ENCODE measurements around the gene CYP8B1.
A peak's percentile ranks its signal among the peaks of the same experiment; 100 is the strongest.

CYP8B1 gene

GRCh38 chr3:42851228-42851834 lies 24.3 kb downstream of the CYP8B1 start:
- peak; percentile 79 for DNase-seq

- no peak for DNase-seq
Observed at GRCh38 chr3:42850263-42850662, 25.4 kb downstream of the CYP8B1 start.

DNA sequence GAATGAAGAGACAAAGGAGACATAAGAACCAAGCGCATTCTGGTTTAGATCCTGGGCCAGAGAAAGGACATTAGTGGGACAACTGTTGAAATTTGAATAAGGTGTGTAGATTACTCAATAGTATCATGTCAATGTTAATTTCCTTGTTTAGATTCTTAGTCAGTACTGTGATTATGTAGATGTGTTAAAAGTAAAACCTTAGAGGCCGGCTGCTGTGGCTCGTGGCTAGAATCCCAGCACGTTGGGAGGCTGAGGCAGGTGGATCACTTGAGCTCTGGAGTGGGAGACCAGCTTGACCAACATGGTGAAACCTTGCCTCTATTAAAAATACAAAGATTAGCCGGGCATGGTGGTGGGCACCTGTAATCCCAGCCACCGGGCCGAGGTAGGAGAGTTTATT lies 26.7 kb downstream of the CYP8B1 start:
- DNase-seq = no peak

- DNase-seq = no peak
Observed at GRCh38 chr3:42847731-42848130, 27.9 kb downstream of the CYP8B1 start.

DNA sequence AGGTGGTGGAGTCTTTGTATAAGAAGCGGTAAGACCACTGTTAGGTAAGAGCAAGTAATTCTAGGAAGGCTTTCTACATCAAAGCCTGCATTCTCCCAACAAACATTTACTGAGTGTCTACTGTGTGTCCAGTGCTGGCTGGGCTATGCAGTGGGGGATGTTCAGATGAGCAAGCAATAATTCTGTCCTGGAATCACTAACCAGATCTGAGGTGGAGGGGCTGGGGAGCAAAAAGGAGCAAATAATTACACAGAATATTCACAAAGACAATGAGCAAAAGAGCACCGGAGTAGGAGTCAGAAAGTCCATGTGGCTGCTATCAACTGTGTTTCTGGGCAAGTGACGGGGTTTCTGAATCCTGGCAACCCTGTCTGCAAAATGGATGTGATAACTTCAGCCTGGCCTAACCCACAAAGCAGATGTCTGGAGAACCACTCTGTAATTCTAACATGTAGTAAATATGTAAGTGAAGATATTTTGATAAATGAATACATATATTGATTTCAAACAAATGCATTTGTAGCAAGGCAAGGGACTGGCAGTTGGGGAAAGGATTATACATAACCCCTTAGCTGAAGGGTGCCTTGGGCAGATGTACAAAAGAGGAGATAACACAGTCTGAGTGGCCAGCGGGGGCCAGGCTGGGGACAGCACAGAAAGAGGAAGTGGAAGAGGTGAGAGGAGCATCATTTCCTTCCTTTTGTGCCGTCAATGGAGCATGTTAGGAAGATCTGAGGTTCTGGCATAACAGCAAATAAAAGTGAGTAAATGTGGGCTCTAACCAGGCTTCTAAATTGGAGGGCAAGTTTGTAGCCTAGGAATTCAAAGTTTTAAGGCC lies 28.8 kb downstream of the CYP8B1 start:
- DNase-seq = no peak

DNA sequence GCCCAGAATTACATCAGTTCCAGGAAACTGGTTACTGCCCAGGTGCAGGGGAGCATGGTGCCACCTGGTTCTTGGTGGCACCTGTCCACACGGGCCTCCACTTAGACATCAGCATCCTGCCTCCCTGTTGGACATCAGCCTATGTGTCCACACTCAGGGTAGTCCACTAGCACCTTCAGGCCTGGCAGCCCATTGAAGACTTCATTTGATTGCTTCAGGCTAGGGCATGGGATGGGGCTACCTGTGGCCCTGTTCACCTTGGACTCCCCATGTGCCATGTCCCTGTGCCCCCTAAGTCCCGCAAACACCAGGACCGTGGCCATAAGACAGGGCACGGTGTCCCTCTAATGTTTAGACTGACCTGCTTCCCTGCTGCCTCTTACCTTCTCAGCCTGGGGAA lies 30.9 kb downstream of the CYP8B1 start:
- DNase-seq = no peak

DNA sequence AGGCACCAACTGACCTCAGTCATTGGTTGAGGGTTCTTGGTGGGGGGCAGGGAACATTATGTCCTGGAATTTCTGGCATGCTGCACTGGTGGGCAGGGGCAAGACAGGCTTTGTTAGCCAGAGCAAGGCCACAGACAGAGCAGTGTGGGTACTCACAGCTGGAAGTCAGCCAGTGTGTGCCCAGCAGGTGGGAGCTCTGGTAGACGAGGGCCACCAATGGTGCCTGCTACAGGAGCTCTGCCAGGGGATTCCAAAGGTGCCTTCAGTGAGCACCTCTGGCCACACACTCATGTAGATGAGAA lies 31.3 kb downstream of the CYP8B1 start:
- DNase-seq = no peak

- DNase-seq = no peak
Observed at GRCh38 chr3:42843713-42844411, 31.8 kb downstream of the CYP8B1 start.

DNA sequence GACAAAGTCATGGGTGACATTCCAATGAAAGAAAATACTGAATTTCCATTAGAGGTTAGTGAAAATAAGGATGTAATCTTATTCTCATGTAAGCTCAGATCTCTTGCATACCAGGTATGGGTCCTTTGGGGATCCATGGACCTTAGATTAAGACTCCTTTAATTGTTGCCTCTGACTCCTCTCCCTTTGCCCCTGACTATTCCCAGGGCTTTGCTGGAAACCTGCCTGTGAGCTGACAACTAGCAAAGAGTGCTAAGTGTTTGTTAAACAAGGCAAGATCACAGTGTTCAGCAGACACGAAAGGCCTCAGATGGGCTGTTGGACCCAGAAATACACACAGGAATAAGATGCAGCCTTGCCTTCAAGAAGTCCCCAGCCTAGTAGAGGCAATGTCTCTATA lies 34.3 kb downstream of the CYP8B1 start:
- no peak for DNase-seq

DNA sequence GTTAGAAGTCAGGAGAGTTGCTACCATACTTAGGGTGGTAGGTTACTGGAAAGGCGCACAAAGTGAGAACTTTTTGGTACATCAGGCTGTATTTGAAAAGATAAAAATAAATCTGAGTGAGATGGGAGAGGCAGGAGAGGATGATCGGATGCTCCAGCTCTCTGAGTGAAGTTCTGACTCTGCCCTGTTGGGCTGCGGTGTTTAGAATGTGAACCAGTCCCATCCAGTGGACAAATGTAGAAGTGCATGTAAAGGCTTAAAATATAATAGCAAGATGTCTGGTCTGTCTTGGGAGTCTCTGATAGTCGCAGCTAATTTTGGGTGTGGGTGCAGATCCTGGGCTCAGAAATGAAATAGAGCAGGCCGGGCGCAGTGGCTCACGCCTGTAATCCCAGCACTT lies 36.1 kb downstream of the CYP8B1 start:
- peak; percentile 67 for DNase-seq

GRCh38 chr3:42838571-42838970 lies 37.1 kb downstream of the CYP8B1 start:
- no peak for DNase-seq

DNA sequence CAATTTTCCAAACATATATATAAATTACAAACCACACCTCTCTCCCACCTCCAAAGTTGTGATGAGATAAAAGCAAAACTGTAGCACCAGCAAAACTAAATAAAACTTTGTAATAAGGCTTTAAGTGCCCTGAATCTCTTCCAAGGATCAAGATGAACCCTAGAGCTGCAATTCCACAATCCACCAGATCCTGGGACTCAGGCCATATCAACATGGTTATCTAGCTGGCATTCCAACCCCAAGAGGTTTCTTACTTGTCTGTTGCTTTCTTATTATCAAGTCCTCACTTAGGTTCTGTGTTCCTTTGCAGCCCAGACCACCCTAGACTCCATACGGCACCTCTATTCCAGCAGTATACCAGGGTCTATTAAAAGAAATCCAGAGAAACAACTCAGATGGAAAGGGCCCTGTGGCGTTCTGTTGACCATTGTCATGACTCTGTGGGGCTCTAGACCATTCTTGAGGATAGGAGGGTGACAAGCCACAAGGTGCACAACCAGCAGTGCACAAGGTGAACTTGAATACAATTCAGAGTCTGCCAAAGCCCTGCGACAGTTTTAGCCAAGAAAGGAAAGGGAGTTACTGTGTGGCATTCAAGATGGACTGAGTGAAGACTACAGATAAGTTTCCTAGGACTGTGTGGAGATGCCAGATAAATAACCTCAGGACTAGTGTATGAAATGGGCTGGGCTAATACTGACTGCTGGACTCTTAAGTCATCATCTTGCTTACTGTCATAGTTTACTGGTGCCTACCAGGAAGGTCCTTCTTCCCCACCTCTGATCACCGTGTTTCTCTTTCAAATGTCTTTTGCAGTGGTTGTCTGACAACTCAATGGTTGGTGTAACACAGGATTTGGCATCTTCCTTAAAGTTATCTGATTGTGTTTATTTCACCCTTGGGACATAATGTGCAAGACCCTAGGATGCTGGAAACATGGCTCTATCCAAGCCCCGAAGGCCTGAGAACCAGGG lies 39.2 kb downstream of the CYP8B1 start:
- no peak for DNase-seq

DNA sequence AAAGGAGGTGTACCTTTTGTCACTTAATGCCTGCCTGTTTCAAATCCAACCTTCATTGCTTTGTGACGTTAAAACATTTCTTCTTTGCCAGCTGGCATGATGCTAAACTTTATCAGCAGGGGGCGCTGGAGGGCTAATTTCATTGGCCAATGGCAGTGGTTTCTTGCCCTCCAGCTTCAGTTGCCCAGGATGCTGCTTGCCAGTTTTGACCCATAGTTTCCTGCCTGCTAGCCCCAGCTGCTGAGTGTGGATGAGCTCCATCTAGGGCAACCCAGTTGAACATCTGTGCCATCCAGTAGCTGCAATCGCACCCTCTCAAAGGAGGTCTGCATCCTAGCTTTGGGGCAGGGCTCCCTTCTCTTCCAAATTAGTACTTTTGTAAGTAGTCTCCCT lies 44.4 kb downstream of the CYP8B1 start:
- peak; percentile 82 for DNase-seq

DNA sequence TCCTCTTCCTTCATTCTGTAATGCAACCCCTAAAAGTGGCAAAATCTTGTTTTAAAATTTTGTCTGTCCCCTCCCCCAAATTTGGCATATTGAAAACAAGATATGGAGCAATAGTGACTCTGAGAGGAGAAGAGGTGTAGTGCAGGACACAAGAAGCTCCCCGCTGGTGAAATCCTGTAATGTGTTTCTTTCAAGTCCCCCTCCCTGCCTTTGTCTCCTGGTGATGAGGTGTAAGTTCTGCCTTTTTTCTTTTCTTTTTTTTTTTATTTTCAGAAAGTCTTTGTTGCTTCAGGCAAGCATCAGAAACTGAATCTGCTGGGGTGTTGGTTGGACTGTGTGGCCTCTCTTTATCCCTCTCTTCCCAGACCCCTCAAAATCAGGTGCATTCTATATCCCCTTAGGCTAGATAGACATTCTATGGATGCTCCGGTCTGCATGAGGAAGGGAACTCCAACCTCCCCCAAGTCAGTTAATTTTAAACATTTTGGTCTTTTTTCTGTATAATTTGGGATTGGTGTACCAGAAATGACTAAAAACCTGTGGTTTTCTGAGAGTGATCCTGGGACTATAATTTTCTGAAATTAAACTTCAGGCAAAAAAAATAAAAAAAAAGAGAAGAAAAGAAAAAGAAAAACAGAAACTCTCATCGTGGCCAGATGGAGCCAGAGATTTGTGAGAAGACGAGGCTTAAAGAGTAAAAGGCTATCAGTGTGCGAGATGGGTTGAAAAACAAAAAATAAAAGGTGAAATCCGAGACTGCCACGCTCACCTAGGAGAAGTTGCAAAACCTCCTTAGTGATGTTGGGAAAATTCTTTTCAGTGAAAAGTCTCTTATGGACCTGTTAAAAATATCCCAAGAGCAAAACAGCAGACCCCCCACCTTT lies 45.0 kb downstream of the CYP8B1 start:
- no peak for DNase-seq

GRCh38 chr3:42829628-42830436 lies 45.8 kb downstream of the CYP8B1 start:
- DNase-seq = no peak

DNA sequence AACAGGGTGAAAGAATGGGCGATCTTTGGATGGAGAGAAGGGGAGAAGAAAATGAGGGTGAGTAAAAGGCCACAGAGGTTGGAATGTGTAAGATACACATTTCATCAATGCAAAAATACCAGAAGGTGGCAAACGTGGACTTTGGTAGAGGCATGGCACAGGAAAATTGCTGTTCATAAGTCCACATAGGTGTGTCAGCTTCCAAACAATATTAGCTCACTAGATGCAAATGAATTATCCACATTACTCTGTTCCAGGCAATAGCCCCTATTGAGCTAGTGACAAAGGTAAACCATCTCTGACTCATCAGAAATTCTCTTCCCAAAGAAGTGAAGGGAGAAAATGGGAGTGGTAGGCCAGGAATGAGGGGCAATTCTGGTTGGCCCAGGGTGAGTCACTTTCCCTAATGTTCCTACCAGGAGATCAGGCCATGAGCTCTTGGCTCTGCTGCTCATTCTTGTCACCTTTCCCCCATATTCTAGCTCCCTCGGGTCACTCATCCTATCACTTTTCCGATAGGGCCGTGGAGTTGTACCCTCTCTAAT lies 46.5 kb downstream of the CYP8B1 start:
- no peak for DNase-seq

GRCh38 chr3:42827654-42828053 lies 48.0 kb downstream of the CYP8B1 start:
- no peak for DNase-seq

GRCh38 chr3:42827023-42827422 lies 48.7 kb downstream of the CYP8B1 start:
- no peak for DNase-seq

DNA sequence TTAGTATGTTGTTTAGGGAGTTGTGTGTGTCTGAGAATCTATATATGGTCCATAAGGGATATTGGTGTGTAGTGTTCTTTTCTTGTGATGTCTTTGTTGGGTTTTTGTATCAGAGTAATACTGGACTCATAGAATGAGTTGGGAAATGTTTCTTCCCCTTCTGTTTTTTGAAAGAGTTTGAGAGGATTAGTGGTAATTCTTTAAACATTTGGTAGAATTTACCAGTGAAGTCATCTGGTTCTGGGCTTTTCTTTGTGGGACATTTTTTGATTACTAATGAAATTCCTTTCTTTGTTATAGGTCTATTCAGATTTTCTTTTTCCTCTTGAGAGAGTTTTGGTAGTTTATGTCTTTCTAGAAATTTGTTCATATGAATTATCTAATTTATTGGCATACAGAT lies 49.5 kb downstream of the CYP8B1 start:
- DNase-seq = no peak

DNA sequence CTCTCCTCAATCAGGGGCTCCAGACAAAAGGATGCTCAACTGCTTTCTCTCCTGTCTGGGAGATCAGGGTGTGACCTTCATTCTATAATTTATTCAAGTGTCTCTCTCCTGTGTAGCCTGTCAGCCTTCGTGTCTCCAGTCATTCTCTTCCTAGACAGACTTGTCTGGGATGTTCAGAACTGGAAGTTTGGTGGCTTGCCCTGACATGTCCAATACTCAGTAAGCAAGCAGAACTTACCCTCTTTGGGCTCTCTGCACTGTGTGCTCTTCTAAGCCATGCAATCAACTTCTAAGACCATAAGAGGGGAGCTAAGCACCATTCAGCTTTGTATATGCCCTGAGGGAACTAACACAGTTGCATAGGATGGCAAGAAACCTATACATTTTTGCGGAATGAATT lies 52.3 kb downstream of the CYP8B1 start:
- DNase-seq = no peak

DNA sequence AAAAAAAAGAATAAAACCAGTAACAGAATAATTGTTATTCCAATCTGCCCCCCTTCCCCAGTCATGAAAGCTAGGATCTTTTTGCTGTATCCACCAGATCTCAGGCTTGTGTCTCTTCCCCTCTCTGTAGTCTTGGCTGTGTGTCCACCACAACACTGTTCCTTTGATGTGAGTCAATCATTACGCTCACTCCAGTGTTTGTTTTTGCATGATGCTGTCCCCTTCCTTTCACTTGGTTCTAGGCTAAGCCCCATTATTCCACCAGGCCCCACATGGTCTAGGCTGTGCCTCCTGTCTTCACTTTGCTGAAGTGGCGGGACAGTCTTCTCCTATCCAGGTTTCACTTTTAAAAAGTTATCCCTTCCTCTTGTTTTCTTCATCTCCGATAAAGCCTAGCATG lies 52.9 kb downstream of the CYP8B1 start:
- DNase-seq = no peak
